GM21619 (cell line): Measurements from ENCODE around the gene NIT1.
"Not testable (repeated sequence)": the region's sequence is repeated elsewhere in the genome, so short reads cannot be mapped to it uniquely, and the experiment has no call there.

Source experiments
- ATAC-seq: cut with Tn5 transposase; IDR thresholded peaks from one replicate; pipeline ENCODE4 v1.9.1; 2021; ENCODE audit not compliant: unreplicated experiment

Gene NIT1

DNA sequence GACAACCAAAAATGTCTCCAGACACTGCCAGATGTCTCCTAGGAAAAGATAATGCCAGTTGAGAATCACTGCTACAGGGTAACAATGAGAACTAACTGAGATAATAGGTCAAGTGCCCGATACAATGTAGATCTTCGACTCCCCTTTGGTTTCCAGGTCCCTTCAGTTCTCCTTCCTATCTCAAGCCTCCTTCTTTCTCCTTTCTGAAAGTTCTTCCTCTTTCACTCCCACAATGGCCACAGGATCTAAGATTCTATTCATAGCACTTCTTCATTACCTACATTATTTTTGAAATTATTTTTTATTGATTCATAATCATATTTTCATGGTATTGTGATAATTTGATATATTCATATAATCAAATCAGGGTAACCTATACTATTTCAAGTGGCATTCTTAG, 6.4 kb upstream of the NIT1 start:
- ATAC-seq, result no peak

DNA sequence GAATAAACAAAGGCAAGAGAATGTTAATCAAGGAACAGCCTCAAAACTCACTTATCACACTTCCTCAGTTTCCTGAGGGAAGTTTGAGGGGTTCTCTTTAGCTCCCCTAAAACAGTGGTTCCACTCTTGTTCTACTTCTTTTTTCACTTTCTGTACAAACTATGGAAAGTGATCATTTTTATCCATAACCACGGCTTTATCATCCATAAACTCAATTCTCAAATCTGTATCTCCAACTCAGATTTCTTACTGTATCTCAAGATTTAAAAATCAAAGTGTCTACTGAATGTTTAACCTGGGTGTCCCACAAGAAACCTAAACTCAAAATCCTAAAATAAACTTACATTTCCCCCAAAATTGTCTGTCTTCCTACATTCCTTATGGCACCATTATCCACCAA, 4.0 kb upstream of the NIT1 start:
- ATAC-seq, result no peak

DNA sequence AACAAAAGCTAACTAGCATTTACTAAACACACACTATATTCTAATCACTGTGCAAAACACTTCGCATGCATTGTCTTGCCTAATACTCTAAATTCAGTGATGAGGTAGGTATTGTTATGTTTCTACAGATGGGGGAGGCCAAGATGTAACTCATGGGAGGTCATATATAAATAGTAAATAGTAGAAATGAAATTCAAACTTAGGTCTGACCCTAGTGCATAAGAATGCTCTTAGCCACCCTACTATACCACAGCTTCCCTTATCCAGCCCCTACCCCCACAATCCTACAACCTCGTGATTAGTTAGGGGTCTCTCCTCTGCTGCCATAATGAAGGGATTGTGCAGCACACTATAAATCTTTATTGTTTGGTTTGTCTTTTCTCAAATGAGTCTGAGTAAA, 3.3 kb upstream of the NIT1 start:
- ATAC-seq, result no peak

DNA sequence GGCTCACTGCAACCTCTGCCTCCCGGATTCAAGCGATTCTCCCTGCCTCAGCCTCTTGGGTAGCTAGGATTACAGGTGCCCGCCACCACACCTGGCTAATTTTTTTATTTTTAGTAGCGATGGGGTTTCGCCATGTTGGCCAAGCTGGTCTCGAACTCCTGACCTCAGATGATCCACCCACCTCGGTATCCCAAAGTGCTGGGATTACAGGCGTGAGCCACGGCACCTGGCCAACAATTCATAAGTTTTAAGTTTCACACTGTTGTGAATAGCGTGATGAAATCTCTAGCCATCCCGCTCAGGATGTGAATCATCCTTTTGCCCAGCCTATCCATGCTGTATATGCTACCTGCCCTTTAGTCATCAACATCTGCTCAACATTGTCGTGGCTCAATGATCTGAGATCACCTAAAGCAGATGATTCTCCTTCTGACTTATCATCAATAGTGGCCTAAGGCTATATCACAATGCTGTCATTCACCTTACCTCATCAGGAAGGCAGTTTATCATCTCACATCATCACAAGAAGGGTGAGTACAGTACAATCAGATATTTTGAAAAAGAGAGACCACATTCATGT, 2.7 kb upstream of the NIT1 start:
- ATAC-seq, result no peak

DNA sequence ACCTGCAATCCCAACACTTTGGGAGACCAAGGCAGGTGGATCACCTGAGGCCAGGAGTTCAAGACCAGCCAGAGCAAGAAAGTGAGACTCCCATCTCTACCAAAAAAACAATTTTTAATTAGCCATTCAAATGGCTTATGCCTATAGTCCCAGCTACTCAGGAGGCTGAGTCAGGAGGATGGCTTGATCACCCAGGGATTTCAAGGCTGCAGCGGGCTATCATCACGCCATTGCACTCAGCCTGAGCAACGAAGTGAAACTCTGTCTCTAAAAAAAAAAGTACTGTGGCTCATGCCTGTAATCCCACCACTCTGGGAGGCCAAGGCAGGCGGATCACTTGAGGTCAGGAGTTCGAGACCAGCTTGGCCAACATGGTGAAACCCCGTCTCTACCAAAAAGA, 1.9 kb upstream of the NIT1 start:
- not testable (repeated sequence) for ATAC-seq

DNA sequence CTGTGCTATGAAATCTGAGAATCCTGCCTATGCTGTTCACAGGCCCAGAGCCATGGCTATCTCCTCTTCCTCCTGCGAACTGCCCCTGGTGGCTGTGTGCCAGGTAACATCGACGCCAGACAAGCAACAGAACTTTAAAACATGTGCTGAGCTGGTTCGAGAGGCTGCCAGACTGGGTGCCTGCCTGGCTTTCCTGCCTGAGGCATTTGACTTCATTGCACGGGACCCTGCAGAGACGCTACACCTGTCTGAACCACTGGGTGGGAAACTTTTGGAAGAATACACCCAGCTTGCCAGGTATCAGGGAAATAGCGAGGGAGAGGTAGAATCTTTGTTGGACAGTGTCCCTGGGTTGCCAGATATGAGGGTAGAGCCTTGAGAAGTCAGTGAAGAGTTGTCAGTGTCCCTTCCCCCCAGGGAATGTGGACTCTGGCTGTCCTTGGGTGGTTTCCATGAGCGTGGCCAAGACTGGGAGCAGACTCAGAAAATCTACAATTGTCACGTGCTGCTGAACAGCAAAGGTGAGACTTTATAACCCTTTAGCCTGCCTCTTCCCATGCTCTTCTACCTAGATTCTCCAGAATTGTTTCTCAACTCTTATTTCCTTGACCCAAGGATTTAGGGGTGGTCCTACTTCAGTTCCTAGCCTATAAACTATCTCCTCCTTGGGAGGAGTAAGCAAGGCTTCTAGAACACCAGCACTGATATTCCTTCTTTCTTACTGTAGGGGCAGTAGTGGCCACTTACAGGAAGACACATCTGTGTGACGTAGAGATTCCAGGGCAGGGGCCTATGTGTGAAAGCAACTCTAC, 1.4 kb downstream of the NIT1 start:
- peak; percentile 41 for ATAC-seq

DNA sequence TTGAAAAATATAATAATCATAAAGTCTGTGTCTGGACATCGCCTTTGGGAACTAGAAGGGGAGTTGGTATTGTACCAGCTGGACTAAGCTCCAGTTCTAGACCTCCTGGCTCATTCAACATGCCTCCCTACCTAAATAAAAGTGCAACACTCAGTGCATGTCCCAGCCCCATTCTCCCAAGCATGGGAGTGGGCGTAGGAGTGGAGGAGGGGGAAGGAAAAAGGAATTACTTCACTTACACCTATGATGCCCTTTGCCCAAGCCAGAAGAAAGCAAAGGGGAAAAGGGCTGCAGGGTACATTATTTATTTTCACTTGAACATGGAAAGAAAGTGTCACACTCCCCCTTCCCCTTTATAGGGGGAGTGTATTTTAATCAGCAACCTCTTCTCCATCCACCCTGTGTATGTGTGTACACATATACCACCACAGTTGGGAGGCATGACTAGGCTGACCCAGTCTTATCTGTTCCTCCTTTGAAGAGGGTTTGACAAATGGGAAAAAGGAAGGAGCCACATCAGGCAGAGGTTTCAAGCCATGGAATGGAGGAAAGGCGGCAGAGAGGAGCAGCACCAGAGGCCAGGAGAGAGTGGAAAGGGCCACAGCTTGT, 3.2 kb downstream of the NIT1 start:
- ATAC-seq, result no peak

DNA sequence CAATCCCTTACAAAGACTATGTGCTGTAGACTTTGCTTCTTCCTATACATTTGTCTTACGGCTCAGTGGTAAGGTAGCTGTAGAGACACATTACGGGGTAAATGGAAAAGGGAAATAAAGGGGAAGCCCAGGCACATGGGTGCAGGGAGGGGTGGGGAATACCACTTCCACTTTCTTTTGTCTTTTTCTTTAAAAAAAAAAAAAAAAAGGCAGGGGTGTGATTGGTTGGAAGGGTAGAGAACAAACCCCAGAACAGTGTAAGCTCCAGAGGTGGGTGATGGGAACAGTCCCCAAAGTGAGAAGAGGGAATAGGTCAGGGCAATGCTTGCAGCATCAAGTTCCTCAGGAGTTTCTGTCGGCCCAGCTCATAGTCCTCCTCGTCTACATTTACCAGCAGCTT, 3.9 kb downstream of the NIT1 start:
- no peak for ATAC-seq

DNA sequence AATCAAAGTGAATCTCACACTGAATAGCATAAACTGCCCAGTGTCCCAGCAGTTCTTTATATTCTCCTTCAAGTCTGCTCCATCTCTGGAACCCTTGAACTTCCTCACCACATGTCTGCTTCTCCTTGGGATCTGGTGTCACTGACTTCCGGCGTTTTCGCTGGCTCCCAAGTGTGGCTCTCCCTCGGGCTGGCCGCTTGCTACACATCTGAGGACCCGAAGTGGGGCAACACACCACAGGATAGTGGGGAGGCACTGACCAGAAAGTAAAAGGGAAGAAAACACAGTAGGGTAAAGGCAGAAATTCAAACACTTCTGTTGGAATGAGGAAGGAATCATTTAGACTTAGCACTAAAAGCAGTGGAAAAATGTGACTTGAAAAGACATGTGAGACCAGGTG, 5.1 kb downstream of the NIT1 start:
- no peak for ATAC-seq

DNA sequence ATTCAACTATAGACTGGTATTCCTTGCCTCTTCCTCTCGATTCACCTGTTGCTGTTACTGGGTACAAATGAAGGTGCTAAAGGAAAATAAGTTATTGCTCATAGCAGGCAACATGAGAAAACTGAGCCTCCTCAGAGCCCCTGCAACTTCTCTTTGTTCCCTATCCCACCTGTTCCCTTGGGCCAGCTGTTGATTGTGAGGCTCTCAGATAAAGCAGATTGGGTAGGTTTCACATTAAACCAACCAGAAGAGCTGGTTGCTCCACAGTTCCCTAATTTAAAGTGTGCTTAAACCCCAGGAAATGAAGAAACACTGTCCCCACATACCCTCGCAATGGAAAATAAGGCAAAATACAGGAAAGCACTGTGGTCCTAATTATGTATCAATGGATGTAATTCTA, 9.7 kb downstream of the NIT1 start:
- ATAC-seq, result no peak

DNA sequence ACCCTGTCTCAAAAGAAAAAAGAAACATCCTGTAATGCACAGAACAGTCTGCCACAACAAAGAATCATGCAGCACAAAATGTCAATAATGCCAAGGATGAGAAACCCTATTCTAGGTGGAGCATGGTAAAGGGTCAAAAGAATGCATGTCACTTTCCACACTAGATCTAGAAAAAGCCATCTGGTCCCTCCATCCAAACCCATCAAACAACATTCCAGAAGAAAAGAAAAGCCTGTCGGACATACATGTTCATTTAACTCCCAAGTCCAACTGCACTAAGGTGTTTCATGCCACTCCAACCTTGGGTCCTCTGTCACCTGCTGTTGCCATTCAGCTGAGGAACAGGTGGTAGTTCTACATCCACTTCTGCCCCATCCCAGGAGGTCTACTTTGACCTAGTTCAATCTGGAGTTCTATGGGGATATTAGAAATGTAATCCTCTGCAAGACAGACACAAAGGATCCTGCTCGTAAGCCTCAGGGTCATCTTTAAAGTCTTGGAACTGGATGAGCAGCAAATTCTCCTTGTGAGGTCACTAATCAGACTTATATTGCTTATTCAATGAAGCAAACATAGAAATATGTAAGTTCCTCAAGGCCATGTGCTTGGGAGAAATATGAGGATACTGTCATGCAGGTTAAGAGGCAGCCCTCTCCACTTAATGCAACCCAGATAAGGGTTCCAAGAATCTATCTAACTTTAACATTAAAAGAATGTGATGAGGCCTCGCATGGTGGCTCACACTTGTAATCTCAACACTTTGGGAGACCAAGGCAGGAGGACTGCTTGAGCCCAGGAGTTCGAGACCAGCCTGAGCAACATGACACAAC, 10.9 kb downstream of the NIT1 start:
- no peak for ATAC-seq

DNA sequence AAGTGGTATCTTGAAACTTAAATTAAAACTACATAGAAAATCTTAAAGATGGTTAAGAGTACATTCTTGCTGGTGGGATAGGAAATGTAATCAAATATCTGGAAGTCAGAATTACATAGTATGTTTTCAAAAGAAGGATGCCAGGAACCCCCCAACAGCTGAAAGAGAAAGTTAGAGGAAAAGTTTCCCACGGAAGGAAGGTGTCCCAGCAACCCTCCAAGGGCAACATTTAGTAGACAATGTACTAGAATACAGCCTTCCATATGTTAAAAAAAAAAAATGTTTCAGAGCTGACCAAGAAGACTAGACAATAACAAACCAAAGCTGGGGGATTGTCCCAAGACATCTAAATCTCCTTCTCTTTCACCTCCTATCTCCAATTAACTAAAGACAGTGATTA, 12.4 kb downstream of the NIT1 start:
- no peak for ATAC-seq

DNA sequence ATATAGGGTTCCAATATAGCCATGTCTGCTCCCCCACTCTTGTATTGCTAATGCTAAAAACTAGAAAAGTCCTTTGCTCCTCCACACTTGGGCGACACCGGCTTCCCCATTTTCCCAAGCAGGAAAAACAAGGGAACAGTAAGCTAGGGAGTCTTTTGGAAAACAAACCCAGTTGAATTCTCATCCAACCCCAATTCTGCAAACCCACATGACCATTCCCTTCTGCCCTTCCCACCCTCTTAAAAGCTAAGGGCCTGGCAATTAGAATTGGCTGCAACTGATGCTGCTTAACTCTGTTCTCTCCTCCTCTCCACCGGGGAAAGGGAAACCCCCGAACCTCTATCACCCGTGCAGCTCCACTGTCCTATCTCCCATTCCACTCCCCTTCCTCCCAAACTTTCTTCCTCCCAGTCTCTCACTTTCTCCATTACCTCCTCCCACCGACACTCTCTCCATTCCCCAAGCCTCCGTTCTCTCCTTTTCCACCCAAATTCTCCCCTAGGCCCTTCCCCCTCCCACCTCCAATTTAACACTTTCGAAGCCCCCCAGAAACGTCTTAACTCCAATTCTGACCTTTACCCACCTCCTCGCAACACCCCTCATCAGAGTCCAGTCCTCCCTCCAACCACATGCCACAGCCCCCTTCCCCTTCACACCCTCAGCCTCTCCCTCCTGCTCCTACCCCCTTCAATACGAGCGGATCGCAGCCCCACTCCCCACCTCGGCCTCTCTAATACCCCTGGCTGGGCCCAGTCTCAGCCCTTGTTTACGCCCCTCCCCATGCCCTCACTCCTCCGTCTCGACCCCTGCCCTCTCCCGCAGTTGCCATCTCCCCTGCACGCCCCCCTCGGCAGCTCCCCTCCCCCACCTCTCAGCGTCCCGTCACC, 13.9 kb downstream of the NIT1 start:
- ATAC-seq, result no peak

DNA sequence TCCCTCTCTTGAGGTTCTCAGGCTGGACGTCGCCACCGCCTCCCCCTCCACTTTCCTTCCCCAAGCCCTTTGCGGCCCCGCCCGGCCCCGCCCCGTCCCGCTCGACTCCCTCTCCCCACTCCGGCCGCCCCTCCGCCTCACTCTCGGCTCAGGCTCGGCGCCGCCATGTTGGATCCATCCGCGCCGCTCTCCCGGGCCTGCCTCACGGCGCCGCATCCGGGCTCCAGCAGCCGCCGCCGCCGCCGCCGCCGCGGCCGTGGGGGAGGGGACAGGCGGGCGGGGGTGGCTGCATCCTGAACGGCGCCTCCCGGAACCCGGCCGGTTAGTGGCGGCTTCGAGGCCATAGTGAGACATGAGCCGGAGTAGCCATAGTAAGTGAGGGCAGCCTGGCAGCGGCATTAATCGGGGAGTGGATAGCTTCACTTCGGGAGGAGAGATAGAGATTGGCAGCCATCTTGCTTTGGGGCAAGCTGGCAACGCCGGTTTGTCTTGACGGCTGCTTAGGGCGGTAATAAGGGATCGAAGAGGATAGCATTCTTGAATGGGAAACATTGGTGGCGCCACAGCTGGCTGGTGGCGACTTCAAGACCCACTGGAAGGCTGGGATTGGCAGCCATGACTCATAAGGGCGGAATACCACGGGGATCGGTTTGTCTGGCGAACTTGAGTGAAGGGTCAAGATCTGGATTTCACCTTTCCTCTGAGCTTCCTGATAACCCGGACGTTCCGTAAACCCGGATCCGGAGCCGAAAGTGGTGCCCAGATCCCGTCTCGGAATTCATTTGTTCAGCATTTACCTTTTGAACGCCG, 14.7 kb downstream of the NIT1 start, which contains the start of gene DEDD:
Gene DEDD, minus strand, starts transcription at position 258 of the 810 bp plus-strand sequence. CDS start 8,205 bp downstream, outside the sequence.
- peak; percentile 93 for ATAC-seq

DNA sequence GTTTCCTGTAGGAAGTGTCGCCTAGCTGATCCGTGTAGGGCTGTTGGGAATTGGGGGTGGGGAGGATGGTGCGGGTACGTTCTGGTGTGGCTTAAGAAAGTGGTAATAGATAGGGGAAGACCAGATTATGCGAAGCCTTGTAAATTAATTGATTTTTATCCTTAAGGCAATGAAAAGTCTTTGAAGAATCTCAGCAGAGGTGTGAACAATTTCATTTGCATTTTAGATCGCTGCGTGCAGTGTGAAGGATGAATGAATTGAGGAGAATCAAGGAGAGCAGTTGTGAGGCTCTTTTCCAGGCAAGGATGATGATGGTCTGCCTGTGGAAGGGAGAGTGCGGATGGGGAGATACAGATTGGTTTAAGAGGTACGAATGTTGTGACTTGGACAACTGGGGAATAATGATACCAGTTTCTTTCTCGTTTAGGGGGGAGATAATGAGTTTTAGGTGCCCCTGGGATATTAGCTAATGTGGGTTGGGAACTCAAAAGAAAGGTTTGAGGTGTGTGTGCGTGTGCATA, 15.4 kb downstream of the NIT1 start:
- no peak for ATAC-seq

DNA sequence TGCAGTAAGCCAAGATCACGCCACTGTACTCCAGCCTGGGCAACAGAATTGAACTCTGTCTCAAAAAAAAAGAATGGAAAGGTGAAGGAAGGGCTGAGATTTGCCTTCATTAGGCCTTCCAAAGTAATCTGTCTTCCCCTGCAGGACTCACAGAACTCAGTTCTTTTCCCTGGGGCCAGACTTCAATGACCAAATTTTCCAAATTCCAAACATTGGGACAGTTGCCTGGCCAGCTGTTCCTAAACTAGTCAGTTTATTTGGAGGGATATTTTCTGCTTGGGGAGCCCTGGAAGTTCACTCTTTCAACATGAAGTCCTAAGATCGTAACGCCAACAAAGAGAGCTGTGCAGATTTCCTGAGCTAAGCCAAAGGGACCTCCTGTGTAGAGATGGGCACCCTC, 20.0 kb downstream of the NIT1 start:
- ATAC-seq, result no peak

DNA sequence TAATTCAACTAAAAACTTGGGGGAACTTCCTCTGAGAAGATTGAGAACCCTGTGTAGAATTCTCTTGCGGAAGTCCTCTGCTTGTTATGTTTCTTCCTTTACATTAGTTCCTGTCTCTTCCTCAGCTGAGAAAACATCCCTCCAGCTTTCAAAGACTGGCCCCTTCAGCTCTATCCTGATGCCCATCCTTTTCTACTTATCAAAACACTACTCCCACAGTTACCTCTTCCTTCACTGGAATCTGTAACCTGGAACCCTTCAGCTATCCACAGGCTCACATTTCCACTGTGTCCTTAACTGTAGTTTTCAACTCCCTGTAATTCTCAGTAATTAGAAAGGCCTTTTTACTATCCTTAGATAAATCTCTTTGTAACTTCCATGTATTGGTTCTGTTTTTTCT, 20.5 kb downstream of the NIT1 start:
- ATAC-seq, result no peak

DNA sequence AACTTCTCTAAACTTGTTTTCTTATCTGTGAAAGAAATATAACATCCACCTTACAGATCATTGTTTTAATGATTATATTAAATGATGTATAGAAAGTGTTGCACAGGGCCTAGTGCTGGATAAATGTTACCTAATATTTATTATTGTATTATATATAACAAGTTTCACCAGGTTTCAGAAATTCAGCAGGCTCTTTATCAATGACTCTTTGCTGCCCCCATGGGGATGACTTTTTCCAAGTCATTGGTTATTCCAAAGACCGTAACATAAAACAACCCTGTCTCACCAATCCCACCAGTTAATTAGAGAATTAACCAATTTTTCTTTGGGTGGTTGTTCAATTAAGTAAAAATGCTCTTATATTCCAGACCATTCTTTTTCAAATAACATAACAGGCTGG, 21.9 kb downstream of the NIT1 start:
- ATAC-seq, result no peak

DNA sequence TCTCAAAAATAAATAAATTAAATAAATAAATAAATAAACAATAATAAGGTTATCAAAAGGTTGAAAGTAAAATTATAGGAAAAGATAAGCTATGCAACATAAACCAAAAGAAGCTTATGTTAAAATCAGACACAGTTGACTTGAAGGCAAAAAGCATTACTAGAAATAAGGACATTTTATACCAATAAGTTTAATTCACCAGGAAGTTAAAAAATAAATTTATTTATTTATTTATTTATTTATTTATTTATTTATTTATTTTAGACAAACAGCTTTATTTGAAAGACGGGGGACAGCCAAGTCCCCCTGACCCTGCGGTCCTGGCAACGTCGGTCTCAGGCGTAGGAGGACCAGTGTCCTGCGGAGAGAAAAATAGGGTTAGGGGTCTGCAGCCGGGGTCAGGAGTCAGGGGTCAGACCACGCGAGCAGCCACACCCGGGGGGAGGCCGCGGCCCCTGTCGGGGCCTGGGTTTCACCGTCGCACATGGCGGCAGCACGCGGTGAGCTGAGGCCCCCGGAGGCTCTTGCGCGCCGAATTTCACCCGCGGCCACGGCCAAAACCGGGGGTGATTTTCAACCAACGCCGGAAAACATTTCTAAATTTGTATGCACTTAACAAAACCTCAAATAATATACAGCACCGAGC, 23.0 kb downstream of the NIT1 start:
- ATAC-seq, result no peak
